Measurements from ENCODE around the gene ACSM6.
"Not testable (repeated sequence)": the region's sequence is repeated elsewhere in the genome, so short reads cannot be mapped to it uniquely, and the experiment has no call there.

Gene ACSM6

DNA sequence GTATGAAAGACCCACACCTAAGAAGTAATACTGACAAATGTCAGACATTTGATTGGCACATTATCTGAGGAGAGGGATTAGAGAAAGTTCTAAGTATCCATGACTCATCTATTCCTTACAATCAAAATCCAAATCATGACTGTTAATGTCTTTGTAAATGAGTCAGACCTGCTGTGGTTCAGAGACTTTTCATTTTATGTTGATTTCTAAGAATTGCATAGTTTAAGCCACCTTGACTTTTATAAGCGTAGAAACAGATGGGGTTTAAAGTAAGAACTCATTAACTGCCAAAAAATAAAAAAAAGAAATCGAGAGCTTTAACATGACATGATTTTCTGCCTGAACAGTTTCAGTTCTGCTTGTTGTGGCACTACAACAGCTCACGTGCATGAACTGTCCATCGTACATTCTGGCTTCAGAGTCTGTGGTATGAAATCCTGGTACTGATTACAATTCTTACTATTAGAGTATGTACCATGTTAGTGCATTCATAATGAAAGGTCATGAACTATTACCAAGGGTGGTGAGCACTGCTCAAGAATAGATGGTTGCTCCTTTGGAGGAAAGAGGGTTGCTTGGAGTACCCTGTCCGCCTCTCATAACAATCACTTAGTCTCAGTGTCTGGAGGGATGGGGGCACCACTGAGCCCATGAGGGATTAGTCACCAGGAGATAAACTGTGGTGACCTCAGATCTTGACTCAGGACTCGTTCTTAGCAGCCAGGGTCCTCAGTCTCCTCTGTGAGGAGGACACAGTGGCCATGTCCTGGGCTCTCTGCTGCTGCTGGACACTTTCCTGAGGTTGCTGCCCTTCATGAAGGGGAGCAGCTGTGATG, 42.2 kb downstream of the ACSM6 start:
- Histone ChIP-seq H3K4me3 (ENCODE audit: low read length) (no peak overlapping the region), H3K36me3 (ENCODE audit: insufficient read depth, low read depth, low read length) (peaks cover 53% of the 10 kb centered on the region), H3K27ac (ENCODE audit: low read length) (no peak overlapping the region), H3K27me3 (ENCODE audit: insufficient read depth, low read length) (no peaks in the 10 kb centered on the region), H3K4me1 (ENCODE audit: insufficient read depth, low read length) (peaks cover 8% of the 10 kb centered on the region; the same call in 1 of the 2 replicates), H3K9ac (ENCODE audit: low read depth, low read length) (no peak overlapping the region), H3K9me3 (ENCODE audit: insufficient read depth, low read depth, low read length) (no peaks in the 10 kb centered on the region; the same call in 1 of the 2 replicates)

DNA sequence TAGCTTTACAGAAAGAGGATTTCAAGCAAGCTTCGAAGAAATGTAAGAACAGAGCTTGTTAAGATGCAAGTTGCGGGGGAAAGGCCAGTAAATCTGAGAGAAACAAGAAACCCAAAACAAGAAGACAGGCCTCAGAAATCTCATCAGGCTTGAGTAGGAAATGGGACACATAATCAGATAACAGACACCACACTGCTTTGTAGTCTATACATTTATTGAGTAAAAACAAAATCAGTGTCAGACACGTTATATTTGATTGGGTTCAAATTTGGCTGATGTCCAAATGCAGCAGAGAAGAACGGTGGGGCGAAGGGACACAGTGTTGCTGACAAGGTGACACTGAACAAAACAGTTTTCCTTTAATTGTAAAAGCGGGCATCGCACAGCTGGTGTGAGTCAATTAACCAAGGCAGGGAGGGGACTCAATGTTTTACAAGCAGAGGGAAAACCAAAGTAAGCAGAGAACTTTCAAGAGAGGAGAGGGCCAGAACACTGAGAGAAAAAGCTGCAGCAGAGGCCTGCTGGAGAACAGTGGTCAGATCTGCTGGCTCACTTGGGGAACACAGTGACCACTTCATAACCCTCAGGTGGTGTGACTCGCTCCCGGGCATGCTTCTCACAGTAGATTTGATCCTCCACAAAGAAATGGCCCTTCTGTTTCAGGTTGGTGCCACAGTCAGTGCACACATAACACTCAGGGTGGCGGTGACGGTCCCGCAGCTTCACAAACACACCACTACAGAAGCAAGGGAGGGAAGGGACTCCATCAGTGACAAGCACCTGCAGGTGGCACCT, 43.5 kb downstream of the ACSM6 start:
- no peak overlapping the region for H3K27ac ChIP-seq (ENCODE audit: low read length)
- H3K9ac ChIP-seq (ENCODE audit: low read depth, low read length): no peak overlapping the region
- H3K36me3 ChIP-seq (ENCODE audit: insufficient read depth, low read depth, low read length): peaks cover 63% of the 10 kb centered on the region
- H3K9me3 ChIP-seq (ENCODE audit: insufficient read depth, low read depth, low read length): no peaks in the 10 kb centered on the region; the same call in 1 of the 2 replicates
- H3K27me3 ChIP-seq (ENCODE audit: insufficient read depth, low read length): no peaks in the 10 kb centered on the region
- no peak overlapping the region for H3K4me3 ChIP-seq (ENCODE audit: low read length)
- peaks cover 5% of the 10 kb centered on the region; the same call in 1 of the 2 replicates for H3K4me1 ChIP-seq (ENCODE audit: insufficient read depth, low read length)

GRCh38 chr10:95240096-95240495, 46.1 kb downstream of the ACSM6 start:
- peaks cover 63% of the 10 kb centered on the region for H3K36me3 ChIP-seq (ENCODE audit: insufficient read depth, low read depth, low read length)
- not testable (repeated sequence) for H3K4me1 ChIP-seq (ENCODE audit: insufficient read depth, low read length); H3K4me3 ChIP-seq (ENCODE audit: low read length); H3K9me3 ChIP-seq (ENCODE audit: insufficient read depth, low read depth, low read length); H3K9ac ChIP-seq (ENCODE audit: low read depth, low read length); H3K27me3 ChIP-seq (ENCODE audit: insufficient read depth, low read length); H3K27ac ChIP-seq (ENCODE audit: low read length)

- H3K4me1 ChIP-seq (ENCODE audit: insufficient read depth, low read length): 0 out of 2 replicates have a peak, but pooled peaks cover 2% of the 10 kb centered on the region
- H3K9ac ChIP-seq (ENCODE audit: low read depth, low read length): no peak overlapping the region
- H3K9me3 ChIP-seq (ENCODE audit: insufficient read depth, low read depth, low read length): no peaks in the 10 kb centered on the region; the same call in 1 of the 2 replicates
- H3K4me3 ChIP-seq (ENCODE audit: low read length): no peak overlapping the region
- H3K27me3 ChIP-seq (ENCODE audit: insufficient read depth, low read length): no peaks in the 10 kb centered on the region
- H3K36me3 ChIP-seq (ENCODE audit: insufficient read depth, low read depth, low read length): peaks cover 69% of the 10 kb centered on the region
- H3K27ac ChIP-seq (ENCODE audit: low read length): no peak overlapping the region
These were observed 46.8 kb downstream of the ACSM6 start for GRCh38 chr10:95240811-95241210.

DNA sequence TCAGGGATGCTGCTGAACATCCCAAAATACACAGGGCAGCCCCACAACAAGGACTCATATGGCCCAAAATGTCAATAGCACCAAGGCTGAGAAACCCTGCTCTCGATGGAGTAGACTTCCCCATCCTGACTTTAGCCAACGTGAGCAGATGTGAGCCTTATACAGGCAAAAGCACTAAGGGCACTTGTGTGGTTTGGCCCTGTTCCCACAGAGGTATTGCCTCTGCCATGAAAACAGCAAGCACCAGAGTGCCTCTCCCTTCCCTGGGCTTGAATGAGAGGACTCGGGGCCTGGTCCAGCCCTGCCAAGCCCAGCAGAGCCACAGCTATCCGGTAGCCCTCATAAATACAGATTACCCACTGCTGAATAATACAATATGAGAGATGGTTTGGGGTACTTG, 47.5 kb downstream of the ACSM6 start:
- Histone ChIP-seq H3K27me3 (ENCODE audit: insufficient read depth, low read length) (no peaks in the 10 kb centered on the region), H3K36me3 (ENCODE audit: insufficient read depth, low read depth, low read length) (peaks cover 68% of the 10 kb centered on the region), H3K27ac (ENCODE audit: low read length) (no peak overlapping the region), H3K4me3 (ENCODE audit: low read length) (no peak overlapping the region), H3K9ac (ENCODE audit: low read depth, low read length) (no peak overlapping the region), H3K4me1 (ENCODE audit: insufficient read depth, low read length) (0 out of 2 replicates have a peak, but pooled peaks cover 2% of the 10 kb centered on the region), H3K9me3 (ENCODE audit: insufficient read depth, low read depth, low read length) (no peaks in the 10 kb centered on the region; the same call in 1 of the 2 replicates)

- H3K9me3 ChIP-seq (ENCODE audit: insufficient read depth, low read depth, low read length): no peaks in the 10 kb centered on the region; the same call in 1 of the 2 replicates
- H3K27ac ChIP-seq (ENCODE audit: low read length): no peak overlapping the region
- H3K36me3 ChIP-seq (ENCODE audit: insufficient read depth, low read depth, low read length): peaks cover 66% of the 10 kb centered on the region
- H3K27me3 ChIP-seq (ENCODE audit: insufficient read depth, low read length): no peaks in the 10 kb centered on the region
- H3K4me1 ChIP-seq (ENCODE audit: insufficient read depth, low read length): peaks cover 6% of the 10 kb centered on the region; the same call in 1 of the 2 replicates
- H3K9ac ChIP-seq (ENCODE audit: low read depth, low read length): no peak overlapping the region
- H3K4me3 ChIP-seq (ENCODE audit: low read length): no peak overlapping the region
These were observed 48.7 kb downstream of the ACSM6 start for GRCh38 chr10:95242581-95243317.

GRCh38 chr10:95243318-95243617, 49.2 kb downstream of the ACSM6 start:
- Histone ChIP-seq H3K36me3 (ENCODE audit: insufficient read depth, low read depth, low read length) (peaks cover 61% of the 10 kb centered on the region), H3K9ac (ENCODE audit: low read depth, low read length) (no peak overlapping the region), H3K27ac (ENCODE audit: low read length) (no peak overlapping the region), H3K27me3 (ENCODE audit: insufficient read depth, low read length) (no peaks in the 10 kb centered on the region), H3K9me3 (ENCODE audit: insufficient read depth, low read depth, low read length) (no peaks in the 10 kb centered on the region; the same call in 1 of the 2 replicates), H3K4me3 (ENCODE audit: low read length) (no peak overlapping the region), H3K4me1 (ENCODE audit: insufficient read depth, low read length) (peaks cover 6% of the 10 kb centered on the region; the same call in 1 of the 2 replicates)

DNA sequence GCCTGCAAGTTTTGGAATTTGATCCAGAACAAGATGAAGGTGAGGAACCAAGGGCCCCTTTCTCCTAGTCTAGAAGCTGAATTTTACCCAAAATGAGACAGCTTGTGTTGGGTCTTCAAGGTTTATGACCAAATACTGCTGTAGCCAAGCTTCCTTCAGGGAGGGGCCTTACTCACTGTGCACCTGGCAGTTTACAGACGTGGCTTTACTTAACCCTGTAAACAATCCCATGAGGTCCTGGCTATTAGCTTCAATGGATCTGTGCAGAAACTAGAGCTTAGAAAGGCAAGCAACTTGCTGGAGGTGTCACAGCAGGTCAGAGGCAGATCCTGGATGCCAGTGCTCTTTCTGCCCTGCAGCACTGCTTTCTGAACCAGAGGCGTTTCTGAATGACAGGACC, 50.1 kb downstream of the ACSM6 start:
- no peak overlapping the region for H3K27ac ChIP-seq (ENCODE audit: low read length)
- no peak overlapping the region for H3K9ac ChIP-seq (ENCODE audit: low read depth, low read length)
- no peaks in the 10 kb centered on the region for H3K27me3 ChIP-seq (ENCODE audit: insufficient read depth, low read length)
- H3K9me3 ChIP-seq (ENCODE audit: insufficient read depth, low read depth, low read length): no peaks in the 10 kb centered on the region; the same call in 1 of the 2 replicates
- H3K4me3 ChIP-seq (ENCODE audit: low read length): no peak overlapping the region
- peaks cover 58% of the 10 kb centered on the region for H3K36me3 ChIP-seq (ENCODE audit: insufficient read depth, low read depth, low read length)
- H3K4me1 ChIP-seq (ENCODE audit: insufficient read depth, low read length): peaks cover 6% of the 10 kb centered on the region; the same call in 1 of the 2 replicates

GRCh38 chr10:95245425-95246055, 51.5 kb downstream of the ACSM6 start:
- H3K4me1 ChIP-seq (ENCODE audit: insufficient read depth, low read length): peaks cover 16% of the 10 kb centered on the region

GRCh38 chr10:95246582-95247051, 52.6 kb downstream of the ACSM6 start:
- H3K4me1 ChIP-seq (ENCODE audit: insufficient read depth, low read length): peaks cover 16% of the 10 kb centered on the region
- peaks cover 38% of the 10 kb centered on the region for H3K36me3 ChIP-seq (ENCODE audit: insufficient read depth, low read depth, low read length)
- H3K4me3 ChIP-seq (ENCODE audit: low read length): no peak overlapping the region
- H3K27ac ChIP-seq (ENCODE audit: low read length): no peak overlapping the region
- no peaks in the 10 kb centered on the region for H3K9me3 ChIP-seq (ENCODE audit: insufficient read depth, low read depth, low read length)
- H3K9ac ChIP-seq (ENCODE audit: low read depth, low read length): no peak overlapping the region
- no peaks in the 10 kb centered on the region for H3K27me3 ChIP-seq (ENCODE audit: insufficient read depth, low read length)

More at GRCh38 chr10:95245425-95246055, 51.5 kb downstream of the ACSM6 start:
- no peaks in the 10 kb centered on the region for H3K27me3 ChIP-seq (ENCODE audit: insufficient read depth, low read length)
- no peaks in the 10 kb centered on the region; the same call in 1 of the 2 replicates for H3K9me3 ChIP-seq (ENCODE audit: insufficient read depth, low read depth, low read length)
- no peak overlapping the region for H3K4me3 ChIP-seq (ENCODE audit: low read length)
- no peak overlapping the region for H3K9ac ChIP-seq (ENCODE audit: low read depth, low read length)
- H3K36me3 ChIP-seq (ENCODE audit: insufficient read depth, low read depth, low read length): peaks cover 49% of the 10 kb centered on the region
- no peak overlapping the region for H3K27ac ChIP-seq (ENCODE audit: low read length)

Data from iPS-20b (cell line).